Measurements from ENCODE around the gene AKT3.
"Not testable (repeated sequence)": the region's sequence is repeated elsewhere in the genome, so short reads cannot be mapped to it uniquely, and the experiment has no call there.

AKT3 gene

GRCh38 chr1:243621973-243622372 is 228.1 kb downstream of the AKT3 start:
- Histone ChIP-seq H3K9ac (ENCODE audit: low read length in 2 of 2) (no peak overlapping the region), H3K27me3 (ENCODE audit: control insufficient read depth in 1 of 2, insufficient read depth in 2 of 2, low read length in 2 of 2) (no peaks in the 10 kb centered on the region), H3K9me3 (ENCODE audit: control insufficient read depth in 2 of 2, low read length in 2 of 2) (no peaks in the 10 kb centered on the region), H3K4me3 (ENCODE audit: low read length in 2 of 2) (no peak overlapping the region), H3K4me1 (ENCODE audit: control insufficient read depth, insufficient read depth, low read length) (no peaks in the 10 kb centered on the region), H3K36me3 (ENCODE audit: control insufficient read depth in 2 of 2, insufficient read depth in 2 of 2, low read length in 2 of 2) (peaks cover 2 to 7% of the 10 kb centered on the region in 2 donors), H3K27ac (ENCODE audit: low read length) (no peak overlapping the region)

- Histone ChIP-seq H3K27ac (ENCODE audit: low read length) (no peak overlapping the region), H3K36me3 (ENCODE audit: control insufficient read depth in 2 of 2, insufficient read depth in 2 of 2, low read length in 2 of 2) (peaks cover 2 to 7% of the 10 kb centered on the region in 2 donors), H3K4me1 (ENCODE audit: control insufficient read depth, insufficient read depth, low read length) (no peaks in the 10 kb centered on the region), H3K4me3 (ENCODE audit: low read length in 2 of 2) (no peak overlapping the region), H3K27me3 (ENCODE audit: control insufficient read depth in 1 of 2, insufficient read depth in 2 of 2, low read length in 2 of 2) (no peaks in the 10 kb centered on the region), H3K9me3 (ENCODE audit: control insufficient read depth in 2 of 2, low read length in 2 of 2) (no peaks in the 10 kb centered on the region), H3K9ac (ENCODE audit: low read length in 2 of 2) (no peak overlapping the region)
Measured at GRCh38 chr1:243620096-243620495, 229.9 kb downstream of the AKT3 start.

GRCh38 chr1:243609698-243610097 is 240.3 kb downstream of the AKT3 start:
- H3K27ac ChIP-seq (ENCODE audit: low read length): no peak overlapping the region
- H3K4me1 ChIP-seq (ENCODE audit: control insufficient read depth, insufficient read depth, low read length): no peaks in the 10 kb centered on the region
- no peak overlapping the region for H3K9ac ChIP-seq (ENCODE audit: low read length in 2 of 2)
- no peaks in the 10 kb centered on the region for H3K36me3 ChIP-seq (ENCODE audit: control insufficient read depth in 2 of 2, insufficient read depth in 2 of 2, low read length in 2 of 2)
- H3K4me3 ChIP-seq (ENCODE audit: low read length in 2 of 2): no peak overlapping the region
- no peaks in the 10 kb centered on the region for H3K27me3 ChIP-seq (ENCODE audit: control insufficient read depth in 1 of 2, insufficient read depth in 2 of 2, low read length in 2 of 2)
- no peaks in the 10 kb centered on the region for H3K9me3 ChIP-seq (ENCODE audit: control insufficient read depth in 2 of 2, low read length in 2 of 2)

- H3K36me3 ChIP-seq (ENCODE audit: control insufficient read depth in 2 of 2, insufficient read depth in 2 of 2, low read length in 2 of 2): peaks cover 0 to 4% of the 10 kb centered on the region in 2 donors
- no peak overlapping the region for H3K9ac ChIP-seq (ENCODE audit: low read length in 2 of 2)
- H3K4me1 ChIP-seq (ENCODE audit: control insufficient read depth, insufficient read depth, low read length): no peaks in the 10 kb centered on the region
Measured at GRCh38 chr1:243605604-243606003, 244.4 kb downstream of the AKT3 start.

GRCh38 chr1:243601720-243602119 is 248.3 kb downstream of the AKT3 start:
- Histone ChIP-seq H3K4me3 (ENCODE audit: low read length in 2 of 2) (no peak overlapping the region), H3K36me3 (ENCODE audit: control insufficient read depth in 2 of 2, insufficient read depth in 2 of 2, low read length in 2 of 2) (peaks cover 0 to 4% of the 10 kb centered on the region in 2 donors), H3K9ac (ENCODE audit: low read length in 2 of 2) (no peak overlapping the region), H3K27ac (ENCODE audit: low read length) (no peak overlapping the region), H3K27me3 (ENCODE audit: control insufficient read depth in 1 of 2, insufficient read depth in 2 of 2, low read length in 2 of 2) (no peaks in the 10 kb centered on the region), H3K9me3 (ENCODE audit: control insufficient read depth in 2 of 2, low read length in 2 of 2) (no peaks in the 10 kb centered on the region), H3K4me1 (ENCODE audit: control insufficient read depth, insufficient read depth, low read length) (no peaks in the 10 kb centered on the region)

More at GRCh38 chr1:243605604-243606003, 244.4 kb downstream of the AKT3 start:
- Histone ChIP-seq H3K9me3 (ENCODE audit: control insufficient read depth in 2 of 2, low read length in 2 of 2) (no peaks in the 10 kb centered on the region), H3K4me3 (ENCODE audit: low read length in 2 of 2) (no peak overlapping the region), H3K27ac (ENCODE audit: low read length) (no peak overlapping the region), H3K27me3 (ENCODE audit: control insufficient read depth in 1 of 2, insufficient read depth in 2 of 2, low read length in 2 of 2) (no peaks in the 10 kb centered on the region)

- Histone ChIP-seq H3K4me3 (ENCODE audit: low read length in 2 of 2) (no peak overlapping the region), H3K36me3 (ENCODE audit: control insufficient read depth in 2 of 2, insufficient read depth in 2 of 2, low read length in 2 of 2) (peaks cover 0 to 4% of the 10 kb centered on the region in 2 donors), H3K27ac (ENCODE audit: low read length) (no peak overlapping the region), H3K27me3 (ENCODE audit: control insufficient read depth in 1 of 2, insufficient read depth in 2 of 2, low read length in 2 of 2) (no peaks in the 10 kb centered on the region), H3K9ac (ENCODE audit: low read length in 2 of 2) (no peak overlapping the region), H3K4me1 (ENCODE audit: control insufficient read depth, insufficient read depth, low read length) (no peaks in the 10 kb centered on the region), H3K9me3 (ENCODE audit: control insufficient read depth in 2 of 2, low read length in 2 of 2) (no peaks in the 10 kb centered on the region)
Measured at GRCh38 chr1:243598433-243598832, 251.6 kb downstream of the AKT3 start.

GRCh38 chr1:243597383-243597782 is 252.7 kb downstream of the AKT3 start:
- no peaks in the 10 kb centered on the region for H3K27me3 ChIP-seq (ENCODE audit: control insufficient read depth in 1 of 2, insufficient read depth in 2 of 2, low read length in 2 of 2)
- H3K27ac ChIP-seq (ENCODE audit: low read length): no peak overlapping the region
- no peak overlapping the region for H3K9ac ChIP-seq (ENCODE audit: low read length in 2 of 2)
- no peaks in the 10 kb centered on the region for H3K9me3 ChIP-seq (ENCODE audit: control insufficient read depth in 2 of 2, low read length in 2 of 2)
- H3K4me1 ChIP-seq (ENCODE audit: control insufficient read depth, insufficient read depth, low read length): no peaks in the 10 kb centered on the region
- no peak overlapping the region for H3K4me3 ChIP-seq (ENCODE audit: low read length in 2 of 2)
- peaks cover 0 to 4% of the 10 kb centered on the region in 2 donors for H3K36me3 ChIP-seq (ENCODE audit: control insufficient read depth in 2 of 2, insufficient read depth in 2 of 2, low read length in 2 of 2)

GRCh38 chr1:243596431-243597062 is 253.5 kb downstream of the AKT3 start:
- H3K4me3 ChIP-seq (ENCODE audit: low read length in 2 of 2): no peak overlapping the region
- H3K36me3 ChIP-seq (ENCODE audit: control insufficient read depth in 2 of 2, insufficient read depth in 2 of 2, low read length in 2 of 2): no peaks in the 10 kb centered on the region
- H3K27ac ChIP-seq (ENCODE audit: low read length): no peak overlapping the region
- H3K9ac ChIP-seq (ENCODE audit: low read length in 2 of 2): no peak overlapping the region
- H3K27me3 ChIP-seq (ENCODE audit: control insufficient read depth in 1 of 2, insufficient read depth in 2 of 2, low read length in 2 of 2): no peaks in the 10 kb centered on the region
- H3K4me1 ChIP-seq (ENCODE audit: control insufficient read depth, insufficient read depth, low read length): no peaks in the 10 kb centered on the region
- no peaks in the 10 kb centered on the region for H3K9me3 ChIP-seq (ENCODE audit: control insufficient read depth in 2 of 2, low read length in 2 of 2)

GRCh38 chr1:243595527-243596210 is 254.4 kb downstream of the AKT3 start:
- no peaks in the 10 kb centered on the region for H3K36me3 ChIP-seq (ENCODE audit: control insufficient read depth in 2 of 2, insufficient read depth in 2 of 2, low read length in 2 of 2)
- H3K9me3 ChIP-seq (ENCODE audit: control insufficient read depth in 2 of 2, low read length in 2 of 2): no peaks in the 10 kb centered on the region
- H3K27me3 ChIP-seq (ENCODE audit: control insufficient read depth in 1 of 2, insufficient read depth in 2 of 2, low read length in 2 of 2): no peaks in the 10 kb centered on the region
- H3K4me1 ChIP-seq (ENCODE audit: control insufficient read depth, insufficient read depth, low read length): no peaks in the 10 kb centered on the region
- H3K9ac ChIP-seq (ENCODE audit: low read length in 2 of 2): no peak overlapping the region
- H3K27ac ChIP-seq (ENCODE audit: low read length): no peak overlapping the region
- no peak overlapping the region for H3K4me3 ChIP-seq (ENCODE audit: low read length in 2 of 2)

GRCh38 chr1:243594455-243594854 is 255.6 kb downstream of the AKT3 start:
- no peaks in the 10 kb centered on the region for H3K9me3 ChIP-seq (ENCODE audit: control insufficient read depth in 2 of 2, low read length in 2 of 2)
- no peaks in the 10 kb centered on the region for H3K27me3 ChIP-seq (ENCODE audit: control insufficient read depth in 1 of 2, insufficient read depth in 2 of 2, low read length in 2 of 2)
- no peak overlapping the region for H3K9ac ChIP-seq (ENCODE audit: low read length in 2 of 2)
- no peaks in the 10 kb centered on the region for H3K36me3 ChIP-seq (ENCODE audit: control insufficient read depth in 2 of 2, insufficient read depth in 2 of 2, low read length in 2 of 2)
- no peaks in the 10 kb centered on the region for H3K4me1 ChIP-seq (ENCODE audit: control insufficient read depth, insufficient read depth, low read length)
- H3K4me3 ChIP-seq (ENCODE audit: low read length in 2 of 2): no peak overlapping the region
- no peak overlapping the region for H3K27ac ChIP-seq (ENCODE audit: low read length)

- H3K9me3 ChIP-seq (ENCODE audit: control insufficient read depth in 2 of 2, low read length in 2 of 2); H3K4me1 ChIP-seq (ENCODE audit: control insufficient read depth, insufficient read depth, low read length); H3K4me3 ChIP-seq (ENCODE audit: low read length in 2 of 2); H3K36me3 ChIP-seq (ENCODE audit: control insufficient read depth in 2 of 2, insufficient read depth in 2 of 2, low read length in 2 of 2); H3K27me3 ChIP-seq (ENCODE audit: control insufficient read depth in 1 of 2, insufficient read depth in 2 of 2, low read length in 2 of 2); H3K9ac ChIP-seq (ENCODE audit: low read length in 2 of 2); H3K27ac ChIP-seq (ENCODE audit: low read length): not testable (repeated sequence)
Measured at GRCh38 chr1:243589286-243589685, 260.8 kb downstream of the AKT3 start.
